ENCODE data around the gene CIART. TPM values are rescaled to one million over a fixed set of nuclear protein-coding genes. Genes with fewer than 3 reads are reported as not detected.

The CIART gene
- total and polyA plus RNA-seq, 8 donors, result 0.87 to 5.6 (median 1.7) TPM

- Histone ChIP-seq H3K9me3 (no peaks in the 10 kb centered on the region), H3K4me3 (peak overlapping the region; percentile 52 to 86 (median 62)), H3K27ac (peak overlapping the region; percentile 64 to 89 (median 81)), H3K36me3 (peaks cover 3 to 9% (median 3%) of the 10 kb centered on the region in 3 donors), H3K27me3 (no peaks in the 10 kb centered on the region), H3K4me1 (peaks cover 0 to 9% (median 9%) of the 10 kb centered on the region in 3 donors)
- TF ChIP-seq, protein P1, sequence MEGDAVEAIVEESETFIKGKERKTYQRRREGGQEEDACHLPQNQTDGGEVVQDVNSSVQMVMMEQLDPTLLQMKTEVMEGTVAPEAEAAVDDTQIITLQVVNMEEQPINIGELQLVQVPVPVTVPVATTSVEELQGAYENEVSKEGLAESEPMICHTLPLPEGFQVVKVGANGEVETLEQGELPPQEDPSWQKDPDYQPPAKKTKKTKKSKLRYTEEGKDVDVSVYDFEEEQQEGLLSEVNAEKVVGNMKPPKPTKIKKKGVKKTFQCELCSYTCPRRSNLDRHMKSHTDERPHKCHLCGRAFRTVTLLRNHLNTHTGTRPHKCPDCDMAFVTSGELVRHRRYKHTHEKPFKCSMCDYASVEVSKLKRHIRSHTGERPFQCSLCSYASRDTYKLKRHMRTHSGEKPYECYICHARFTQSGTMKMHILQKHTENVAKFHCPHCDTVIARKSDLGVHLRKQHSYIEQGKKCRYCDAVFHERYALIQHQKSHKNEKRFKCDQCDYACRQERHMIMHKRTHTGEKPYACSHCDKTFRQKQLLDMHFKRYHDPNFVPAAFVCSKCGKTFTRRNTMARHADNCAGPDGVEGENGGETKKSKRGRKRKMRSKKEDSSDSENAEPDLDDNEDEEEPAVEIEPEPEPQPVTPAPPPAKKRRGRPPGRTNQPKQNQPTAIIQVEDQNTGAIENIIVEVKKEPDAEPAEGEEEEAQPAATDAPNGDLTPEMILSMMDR (IDR thresholded peaks at IDR 0.05), result no peak
- ATAC-seq (no peak), FAIRE-seq (no peak), DNase-seq (no peak)
- intact Hi-C loops (cut with DNase I), result no loop called here
- WGBS, 2 donors, result 80 to 86% methylated on average over 8 of the region's 8 CpGs
Measured at GRCh38 chr1:150320667-150320978, 38.3 kb downstream of the CIART start.

- Histone ChIP-seq H3K4me1 (peaks cover 0 to 9% (median 9%) of the 10 kb centered on the region in 3 donors), H3K36me3 (peaks cover 9 to 21% (median 14%) of the 10 kb centered on the region in 3 donors), H3K27ac (peak overlapping the region in 3 of 4 donors; percentile 64 to 89 (median 76)), H3K27me3 (no peaks in the 10 kb centered on the region), H3K4me3 (peak overlapping the region; percentile 52 to 86 (median 62)), H3K9me3 (no peaks in the 10 kb centered on the region)
- intact Hi-C loops (cut with DNase I), result no loop called here
- FAIRE-seq (no peak), ATAC-seq (peak in 1 of 4 donors; percentile 4), DNase-seq (no peak)
- 0% methylated on average over 9 of the region's 9 CpGs for WGBS, 2 donors
- TF ChIP-seq, protein P1 (IDR thresholded peaks at IDR 0.05), result no peak
Measured at GRCh38 chr1:150321826-150322166, 39.4 kb downstream of the CIART start.

DNA sequence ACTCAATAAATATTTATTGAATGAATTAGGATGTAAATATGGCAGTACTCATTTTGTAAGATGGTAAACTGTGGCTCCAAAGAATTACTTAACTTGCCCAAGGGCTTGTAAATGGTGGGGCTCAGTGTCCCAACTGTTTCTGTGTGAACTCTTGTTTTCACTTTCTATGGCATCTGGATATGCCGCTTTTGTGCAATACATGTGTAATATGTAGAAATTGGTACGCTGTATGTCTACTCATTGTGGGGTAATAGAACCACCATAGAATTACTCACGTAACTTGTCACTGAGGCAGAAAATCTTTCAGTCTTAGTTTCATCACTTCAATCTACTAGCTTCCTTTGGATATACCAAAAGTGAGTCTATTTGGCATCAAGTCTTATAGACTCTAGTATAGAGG is 40.0 kb downstream of the CIART start:
- H3K27me3 ChIP-seq, result no peaks in the 10 kb centered on the region
- FAIRE-seq (no peak), DNase-seq (no peak), ATAC-seq (no peak)
- TF ChIP-seq, protein P1 (IDR thresholded peaks at IDR 0.05), result no peak
- H3K36me3 ChIP-seq, result peaks cover 9 to 25% (median 14%) of the 10 kb centered on the region in 3 donors
- H3K27ac ChIP-seq, result no peak overlapping the region
- 84 to 99% methylated on average over 3 of the region's 3 CpGs for WGBS, 2 donors
- peaks cover 0 to 9% (median 9%) of the 10 kb centered on the region in 3 donors for H3K4me1 ChIP-seq
- intact Hi-C loops (cut with DNase I), result no loop called here
- H3K9me3 ChIP-seq, result no peaks in the 10 kb centered on the region
- H3K4me3 ChIP-seq, result peak overlapping the region in 3 of 4 donors; percentile 52 to 72 (median 53)

DNA sequence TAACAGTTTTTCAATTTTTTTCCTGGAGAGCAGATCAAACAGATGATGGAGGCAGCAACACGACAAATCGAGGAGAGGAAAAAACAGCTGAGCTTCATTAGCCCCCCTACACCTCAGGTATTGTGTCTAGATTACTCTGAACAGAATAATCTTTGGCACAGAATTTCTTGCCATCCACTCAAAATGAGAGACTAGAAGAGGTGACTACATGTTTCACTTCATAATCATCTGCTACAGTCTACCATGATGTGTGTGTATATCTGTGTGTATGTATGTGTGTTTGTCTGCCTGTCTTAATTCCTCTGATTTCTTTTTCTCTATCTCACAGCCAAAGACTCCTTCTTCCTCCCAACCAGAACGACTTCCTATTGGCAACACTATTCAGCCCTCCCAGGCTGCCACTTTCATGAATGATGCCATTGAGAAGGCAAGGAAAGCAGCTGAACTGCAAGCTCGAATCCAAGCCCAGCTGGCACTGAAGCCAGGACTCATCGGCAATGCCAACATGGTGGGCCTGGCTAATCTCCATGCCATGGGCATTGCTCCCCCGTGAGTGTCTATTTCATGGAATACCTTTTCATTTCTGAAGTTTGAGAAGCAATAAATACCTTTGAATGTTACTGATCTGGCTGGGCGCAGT is 50.4 kb downstream of the CIART start:
- Histone ChIP-seq H3K36me3 (peaks cover 0 to 92% (median 32%) of the 10 kb centered on the region in 3 donors), H3K9me3 (no peaks in the 10 kb centered on the region)
- DNase-seq, result no peak

More for the DNA sequence above, 50.4 kb downstream of the CIART start:
- H3K4me1 ChIP-seq, result no peaks in the 10 kb centered on the region
- no peak overlapping the region for H3K27ac ChIP-seq
- ATAC-seq (no peak), FAIRE-seq (no peak)
- H3K4me3 ChIP-seq, result no peak overlapping the region
- TF ChIP-seq, protein P1 (IDR thresholded peaks at IDR 0.05), result no peak
- no peaks in the 10 kb centered on the region for H3K27me3 ChIP-seq
- intact Hi-C loops (cut with DNase I), result no loop called here
- WGBS, 2 donors, result 88 to 92% methylated on average over 7 of the region's 7 CpGs

Other genes starting within 250 kb of the CIART start
- gene VPS45, start 214.8 kb upstream of the CIART start, total RNA-seq, result 10 to 100 TPM in 3 of 6 donors, 1 to 10 TPM in 3; 7.4 to 18.7 (median 10.0) TPM
- gene VPS45, start 214.8 kb upstream of the CIART start, polyA plus RNA-seq, result 10 to 100 TPM; 14.9 to 23.7 TPM
- 10 to 100 TPM in 2 of 6 donors, 1 to 10 TPM in 4; 1.2 to 16.1 (median 3.3) TPM for gene PLEKHO1, start 132.6 kb upstream of the CIART start, total RNA-seq
- gene PLEKHO1, start 132.6 kb upstream of the CIART start, polyA plus RNA-seq, result 10 to 100 TPM; 10.6 to 12.8 TPM
- 10 to 100 TPM in 3 of 6 donors, 1 to 10 TPM in 3; 4.8 to 10.7 (median 8.2) TPM for gene ANP32E, start 46.4 kb upstream of the CIART start, total RNA-seq
- 10 to 100 TPM in 1 of 2 donors, 1 to 10 TPM in 1; 7.1 to 15.3 TPM for gene ANP32E, start 46.4 kb upstream of the CIART start, polyA plus RNA-seq
- under 1 TPM in 1 of 6 donors, not detected in 5; 0.19 TPM for gene CA14, start 24.8 kb upstream of the CIART start, total RNA-seq
- under 1 TPM; 0.14 to 0.19 TPM for gene CA14, start 24.8 kb upstream of the CIART start, polyA plus RNA-seq
- gene APH1A, start 13.5 kb upstream of the CIART start, total RNA-seq, result 10 to 100 TPM; 43.8 to 71.2 (median 56.6) TPM
- 10 to 100 TPM; 59.8 to 78.0 TPM for gene APH1A, start 13.5 kb upstream of the CIART start, polyA plus RNA-seq
- 1 to 10 TPM in 4 of 6 donors, under 1 TPM in 2; 0.69 to 4.8 (median 2.0) TPM for gene C1orf54, start 9.8 kb upstream of the CIART start, total RNA-seq
- gene C1orf54, start 9.8 kb upstream of the CIART start, polyA plus RNA-seq, result 1 to 10 TPM; 5.3 to 5.8 TPM
- 10 to 100 TPM; 19.6 to 29.1 (median 25.5) TPM for gene MRPS21, start 11.3 kb downstream of the CIART start, total RNA-seq
- gene MRPS21, start 11.3 kb downstream of the CIART start, polyA plus RNA-seq, result 10 to 100 TPM; 66.8 to 70.0 TPM
- gene PRPF3, start 39.0 kb downstream of the CIART start, total RNA-seq, result 10 to 100 TPM; 16.9 to 29.8 (median 20.7) TPM
- gene PRPF3, start 39.0 kb downstream of the CIART start, polyA plus RNA-seq, result 10 to 100 TPM; 46.0 to 85.4 TPM
- gene RPRD2, start 81.6 kb downstream of the CIART start, total RNA-seq, result 10 to 100 TPM; 10.8 to 22.3 (median 15.3) TPM
- gene RPRD2, start 81.6 kb downstream of the CIART start, polyA plus RNA-seq, result 1 to 10 TPM; 5.2 to 6.1 TPM
- 10 to 100 TPM in 2 of 6 donors, 1 to 10 TPM in 4; 6.9 to 12.1 (median 8.2) TPM for gene TARS2, start 204.9 kb downstream of the CIART start, total RNA-seq
- 10 to 100 TPM; 11.3 to 13.6 TPM for gene TARS2, start 204.9 kb downstream of the CIART start, polyA plus RNA-seq
- 1 to 10 TPM in 4 of 6 donors, under 1 TPM in 2; 0.63 to 5.6 (median 1.8) TPM for gene ECM1, start 225.6 kb downstream of the CIART start, total RNA-seq
- 1 to 10 TPM; 2.6 to 6.1 TPM for gene ECM1, start 225.6 kb downstream of the CIART start, polyA plus RNA-seq
- gene FALEC, start 233.2 kb downstream of the CIART start, total RNA-seq, result not detected
- gene FALEC, start 233.2 kb downstream of the CIART start, polyA plus RNA-seq, result not detected